ENCODE results near the gene TLR9. TPM values are rescaled to one million over a fixed set of nuclear protein-coding genes. Genes with fewer than 3 reads are reported as not detected.
A peak's percentile ranks its signal among the peaks of the same experiment; 100 is the strongest.

The TLR9 gene
- total and polyA plus RNA-seq, 2 donors (not counting 1 experiment from before 2014, with no cell fraction given), result under 0.01 TPM; not detected in 1

DNA sequence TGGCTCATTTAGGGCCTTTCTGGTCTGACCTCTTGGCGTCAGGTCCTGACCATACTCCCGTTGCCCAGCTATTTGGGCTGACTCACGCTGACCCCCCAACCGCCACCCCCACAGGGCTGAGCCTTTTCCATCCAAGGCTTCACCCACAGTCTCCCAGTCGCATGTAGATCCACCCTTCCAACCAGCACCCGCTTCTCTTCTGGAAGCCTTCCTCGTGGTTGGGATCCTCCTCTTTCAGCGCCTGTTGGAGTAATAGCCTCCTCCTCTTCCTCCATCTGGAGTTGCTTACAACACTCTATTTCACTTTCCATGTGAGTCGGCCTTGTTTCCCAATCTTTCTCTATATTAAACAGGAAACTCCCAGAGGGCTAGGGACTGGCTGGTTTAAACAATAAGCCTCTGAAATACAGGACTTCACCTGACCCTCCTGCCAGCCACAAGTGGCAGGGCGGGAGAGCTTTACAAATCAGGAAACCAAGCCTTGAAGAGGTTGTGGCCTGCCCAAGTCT, 29.6 kb downstream of the TLR9 start:
- H3K79me2 ChIP-seq (ENCODE audit: control insufficient read depth, insufficient read depth, low read length), result peaks cover 15% of the 10 kb centered on the region
- TF ChIP-seq, protein P1, sequence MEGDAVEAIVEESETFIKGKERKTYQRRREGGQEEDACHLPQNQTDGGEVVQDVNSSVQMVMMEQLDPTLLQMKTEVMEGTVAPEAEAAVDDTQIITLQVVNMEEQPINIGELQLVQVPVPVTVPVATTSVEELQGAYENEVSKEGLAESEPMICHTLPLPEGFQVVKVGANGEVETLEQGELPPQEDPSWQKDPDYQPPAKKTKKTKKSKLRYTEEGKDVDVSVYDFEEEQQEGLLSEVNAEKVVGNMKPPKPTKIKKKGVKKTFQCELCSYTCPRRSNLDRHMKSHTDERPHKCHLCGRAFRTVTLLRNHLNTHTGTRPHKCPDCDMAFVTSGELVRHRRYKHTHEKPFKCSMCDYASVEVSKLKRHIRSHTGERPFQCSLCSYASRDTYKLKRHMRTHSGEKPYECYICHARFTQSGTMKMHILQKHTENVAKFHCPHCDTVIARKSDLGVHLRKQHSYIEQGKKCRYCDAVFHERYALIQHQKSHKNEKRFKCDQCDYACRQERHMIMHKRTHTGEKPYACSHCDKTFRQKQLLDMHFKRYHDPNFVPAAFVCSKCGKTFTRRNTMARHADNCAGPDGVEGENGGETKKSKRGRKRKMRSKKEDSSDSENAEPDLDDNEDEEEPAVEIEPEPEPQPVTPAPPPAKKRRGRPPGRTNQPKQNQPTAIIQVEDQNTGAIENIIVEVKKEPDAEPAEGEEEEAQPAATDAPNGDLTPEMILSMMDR (conservative IDR thresholded peaks at IDR 0.05 in 1 of 2, IDR thresholded peaks at IDR 0.05 in 1 of 2; ENCODE audit: low read depth in 1 of 2, low read length in 2 of 2), result no peak
- no peak for TF ChIP-seq EZH2 (IDR thresholded peaks at IDR 0.05; ENCODE audit: low read length, missing control alignments)
- H3K4me3 ChIP-seq (replicated peaks in 1 of 4; ENCODE audit: control extremely low read depth in 1 of 4, insufficient read depth in 1 of 4, low read depth in 3 of 4, low read length in 4 of 4), result no peak overlapping the region
- H4K20me1 ChIP-seq (ENCODE audit: control insufficient read depth, extremely low read depth, insufficient read depth, low read length), result no peaks in the 10 kb centered on the region
- H2AFZ ChIP-seq (ENCODE audit: low read length), result no peak overlapping the region
- peak; percentile 23 to 80 for DNase-seq (ENCODE audit: low read depth in 2 of 2)
- no peaks in the 10 kb centered on the region for H3K36me3 ChIP-seq (ENCODE audit: control insufficient read depth, insufficient read depth, low read length)
- H3K27me3 ChIP-seq (ENCODE audit: control insufficient read depth, insufficient read depth, low read length), result no peaks in the 10 kb centered on the region
- peak overlapping the region; percentile 37 for H3K27ac ChIP-seq (ENCODE audit: insufficient read depth, low read length)
- no peak overlapping the region for H3K4me2 ChIP-seq (ENCODE audit: extremely low read depth, insufficient read depth, low read length)
- H3K4me1 ChIP-seq (ENCODE audit: control insufficient read depth, extremely low read depth, insufficient read depth, low read length), result peaks cover 42% of the 10 kb centered on the region
- no peaks in the 10 kb centered on the region for H3K9me3 ChIP-seq (ENCODE audit: control insufficient read depth, insufficient read depth, low read depth, low read length)
- no peak overlapping the region for H3K9ac ChIP-seq (ENCODE audit: insufficient read depth, low read length)

DNA sequence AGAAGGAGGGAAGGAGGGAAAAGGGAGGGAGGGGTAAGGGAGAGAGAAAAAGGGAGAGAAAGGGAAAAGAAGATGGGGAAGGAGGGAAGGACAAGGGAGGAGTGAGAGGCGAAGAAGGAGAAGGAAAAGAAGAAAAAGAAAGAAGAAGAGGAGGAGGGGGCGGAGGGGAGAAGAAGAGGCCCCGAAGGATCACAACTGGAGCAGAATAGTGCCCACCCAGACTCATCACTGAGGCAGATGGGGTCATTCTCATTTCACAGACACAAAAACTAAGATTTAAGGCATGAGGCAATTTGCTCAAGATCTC, 30.2 kb downstream of the TLR9 start:
- Histone ChIP-seq H2AFZ (ENCODE audit: low read length) (no peak overlapping the region), H3K4me3 (replicated peaks in 1 of 4; ENCODE audit: control extremely low read depth in 1 of 4, insufficient read depth in 1 of 4, low read depth in 3 of 4, low read length in 4 of 4) (no peak overlapping the region), H3K36me3 (ENCODE audit: control insufficient read depth, insufficient read depth, low read length) (no peaks in the 10 kb centered on the region), H4K20me1 (ENCODE audit: control insufficient read depth, extremely low read depth, insufficient read depth, low read length) (no peaks in the 10 kb centered on the region), H3K27me3 (ENCODE audit: control insufficient read depth, insufficient read depth, low read length) (no peaks in the 10 kb centered on the region), H3K9ac (ENCODE audit: insufficient read depth, low read length) (no peak overlapping the region), H3K9me3 (ENCODE audit: control insufficient read depth, insufficient read depth, low read depth, low read length) (no peaks in the 10 kb centered on the region), H3K4me2 (ENCODE audit: extremely low read depth, insufficient read depth, low read length) (no peak overlapping the region), H3K27ac (ENCODE audit: insufficient read depth, low read length) (no peak overlapping the region), H3K79me2 (ENCODE audit: control insufficient read depth, insufficient read depth, low read length) (peaks cover 15% of the 10 kb centered on the region), H3K4me1 (ENCODE audit: control insufficient read depth, extremely low read depth, insufficient read depth, low read length) (peaks cover 48% of the 10 kb centered on the region)
- TF ChIP-seq, protein P1 (conservative IDR thresholded peaks at IDR 0.05 in 1 of 2, IDR thresholded peaks at IDR 0.05 in 1 of 2; ENCODE audit: low read depth in 1 of 2, low read length in 2 of 2), result no peak
- no peak for TF ChIP-seq EZH2 (IDR thresholded peaks at IDR 0.05; ENCODE audit: low read length, missing control alignments)
- DNase-seq (ENCODE audit: low read depth in 2 of 2), result no peak

DNA sequence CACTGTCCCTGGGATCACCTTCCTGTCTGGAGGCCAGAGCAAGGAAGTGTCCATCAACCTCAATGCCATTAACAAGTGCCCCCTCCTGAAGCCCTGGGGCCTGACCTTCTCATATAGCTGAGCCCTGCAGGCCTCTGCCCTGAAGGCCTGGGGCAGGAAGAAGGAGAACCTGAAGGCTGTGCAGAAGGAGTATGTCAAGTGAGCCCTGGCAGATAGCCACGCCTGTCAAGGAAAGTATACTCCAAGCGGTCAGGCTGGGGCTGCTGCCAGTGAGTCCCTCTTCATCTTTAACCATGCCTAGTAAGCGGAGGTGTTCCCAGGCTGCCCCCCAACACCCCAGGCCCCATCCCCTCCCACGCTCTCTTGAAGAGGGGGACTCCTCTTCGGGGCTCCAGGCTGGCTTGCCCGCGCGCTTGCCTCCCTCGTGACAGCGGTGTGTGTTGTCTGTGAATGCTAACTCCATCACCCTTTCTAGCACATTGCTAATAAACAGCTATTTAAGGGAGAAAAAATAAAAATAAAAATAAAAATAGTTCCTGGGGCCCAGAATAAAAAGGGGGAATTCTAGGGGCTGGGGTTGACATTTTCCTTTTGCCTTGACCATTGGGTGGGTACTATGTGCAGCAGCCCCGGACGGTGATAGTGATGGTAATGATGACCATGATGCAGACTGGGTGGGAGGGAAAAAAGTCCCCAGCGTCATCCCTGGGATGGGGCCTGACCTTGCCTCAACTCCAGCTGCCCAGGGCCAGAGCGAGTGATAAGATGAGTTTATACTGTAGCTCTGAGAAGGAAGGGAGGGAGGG, 30.8 kb downstream of the TLR9 start:
- Histone ChIP-seq H2AFZ (ENCODE audit: low read length) (no peak overlapping the region), H4K20me1 (ENCODE audit: control insufficient read depth, extremely low read depth, insufficient read depth, low read length) (no peaks in the 10 kb centered on the region), H3K27ac (ENCODE audit: insufficient read depth, low read length) (no peak overlapping the region), H3K4me3 (replicated peaks in 1 of 4; ENCODE audit: control extremely low read depth in 1 of 4, insufficient read depth in 1 of 4, low read depth in 3 of 4, low read length in 4 of 4) (no peak overlapping the region), H3K27me3 (ENCODE audit: control insufficient read depth, insufficient read depth, low read length) (no peaks in the 10 kb centered on the region), H3K4me2 (ENCODE audit: extremely low read depth, insufficient read depth, low read length) (no peak overlapping the region), H3K36me3 (ENCODE audit: control insufficient read depth, insufficient read depth, low read length) (no peaks in the 10 kb centered on the region), H3K79me2 (ENCODE audit: control insufficient read depth, insufficient read depth, low read length) (peaks cover 15% of the 10 kb centered on the region), H3K9ac (ENCODE audit: insufficient read depth, low read length) (no peak overlapping the region), H3K9me3 (ENCODE audit: control insufficient read depth, insufficient read depth, low read depth, low read length) (no peaks in the 10 kb centered on the region), H3K4me1 (ENCODE audit: control insufficient read depth, extremely low read depth, insufficient read depth, low read length) (peaks cover 49% of the 10 kb centered on the region)
- no peak for TF ChIP-seq EZH2 (IDR thresholded peaks at IDR 0.05; ENCODE audit: low read length, missing control alignments)
- DNase-seq (ENCODE audit: low read depth in 2 of 2), result peak in 1 of 2 donors; percentile 87

Measured in fibroblast of lung (primary cell).